A673 (cell line): ENCODE data around the gene GFRA3. TPM values are rescaled to one million over a fixed set of nuclear protein-coding genes. Genes with fewer than 3 reads are reported as not detected.
"Not testable (repeated sequence)": the region's sequence is repeated elsewhere in the genome, so short reads cannot be mapped to it uniquely, and the experiment has no call there.

Source experiments
- BruUV-seq: library from RNA; stranded (reverse); fragments of 400-500 nt; replicated peaks from 2 replicates; lab custom pipeline; 2021; lab: Mats Ljungman, UMichigan
- CTCF ChIA-PET: fragments of 300-600 bp; sonication (Branson Sonifier 250); formaldehyde crosslinking; loops from one replicate; lab custom pipeline; 2022; ENCODE audit warnings: antibody characterized with exemption; lab: Charles Lee
- POLR2A ChIA-PET: fragments of 300-600 bp; sonication (Branson Sonifier 250); formaldehyde crosslinking; loops from one replicate; lab custom pipeline; 2022; ENCODE audit warnings: antibody characterized with exemption; ENCODE audit not compliant: low non-redundant PET; lab: Charles Lee
- DNase-seq: peaks from one replicate; pipeline ENCODE4 v3.0.0-alpha.2; 2015; ENCODE audit warnings: low spot score
- H3K27ac ChIP-seq: fragments of 200-600 bp; sonication (generic); 2 replicates; pipeline ENCODE4 v1.5.1; 2016; ENCODE audit warnings: mixed run types, low read depth, mild to moderate bottlenecking, mixed read lengths, antibody characterized with exemption, low read length; ENCODE audit not compliant: poor library complexity, severe bottlenecking
- H3K27me3 ChIP-seq: fragments of 200-600 bp; sonication (generic); replicated peaks from 2 replicates; pipeline ENCODE4 v1.6.1; 2017; ENCODE audit warnings: mixed run types, low read depth, mild to moderate bottlenecking, mixed read lengths, antibody characterized with exemption, low read length; ENCODE audit not compliant: insufficient read depth, poor library complexity
- H3K36me3 ChIP-seq: fragments of 200-600 bp; sonication (generic); 2 replicates; pipeline ENCODE4 v1.6.1; 2016; ENCODE audit warnings: mixed run types, mild to moderate bottlenecking, mixed read lengths, antibody characterized with exemption, low read length; ENCODE audit not compliant: insufficient read depth, poor library complexity, severe bottlenecking
- H3K4me1 ChIP-seq: fragments of 200-600 bp; sonication (generic); 2 replicates; pipeline ENCODE4 v1.6.1; 2017; ENCODE audit warnings: mixed run types, mild to moderate bottlenecking, mixed read lengths, antibody characterized with exemption, low read length; ENCODE audit not compliant: insufficient read depth, poor library complexity, severe bottlenecking
- H3K4me3 ChIP-seq: fragments of 200-600 bp; sonication (generic); 2 replicates; pipeline ENCODE4 v1.5.1; 2016; ENCODE audit warnings: low read depth, mixed run types, mild to moderate bottlenecking, mixed read lengths, low read length; ENCODE audit not compliant: poor library complexity, severe bottlenecking
- H3K9me3 ChIP-seq: fragments of 200-600 bp; sonication (generic); 2 replicates; pipeline ENCODE4 v1.6.1; 2016; ENCODE audit warnings: mixed run types, low read depth, mild to moderate bottlenecking, mixed read lengths, antibody characterized with exemption, low read length; ENCODE audit not compliant: poor library complexity, severe bottlenecking
- EZH2 ChIP-seq: fragments of 200-600 bp; sonication (generic); IDR thresholded peaks from 2 replicates; pipeline ENCODE4 v1.6.1; 2017; ENCODE audit warnings: borderline replicate concordance, low read depth, mild to moderate bottlenecking, mixed read lengths, antibody characterized with exemption, low read length; ENCODE audit not compliant: poor library complexity, severe bottlenecking
- intact Hi-C: fragments of 100-400 bp; cut with micrococcal nuclease; formaldehyde crosslinking; loops from one replicate; pipeline ENCODE4 v1.10.0; 2022; ENCODE audit not compliant: unreplicated experiment
- total RNA-seq: library from RNA; stranded (reverse); gene quantifications from 2 replicates; pipeline ENCODE4 v1.2.3, GENCODE V29; 2021
- TF ChIP-seq, protein P1 (sequence below): fragments of 300-800, 200-600 bp; sonication (generic); conservative IDR thresholded peaks from 2 replicates; pipeline ENCODE4 v1.5.1; 2017; ENCODE audit warnings: low read depth, mild to moderate bottlenecking, antibody characterized with exemption, low read length, moderate library complexity, mixed read lengths

Gene GFRA3
- total RNA-seq, 1 experiment from 2014 or later, result 0.75 TPM

DNA sequence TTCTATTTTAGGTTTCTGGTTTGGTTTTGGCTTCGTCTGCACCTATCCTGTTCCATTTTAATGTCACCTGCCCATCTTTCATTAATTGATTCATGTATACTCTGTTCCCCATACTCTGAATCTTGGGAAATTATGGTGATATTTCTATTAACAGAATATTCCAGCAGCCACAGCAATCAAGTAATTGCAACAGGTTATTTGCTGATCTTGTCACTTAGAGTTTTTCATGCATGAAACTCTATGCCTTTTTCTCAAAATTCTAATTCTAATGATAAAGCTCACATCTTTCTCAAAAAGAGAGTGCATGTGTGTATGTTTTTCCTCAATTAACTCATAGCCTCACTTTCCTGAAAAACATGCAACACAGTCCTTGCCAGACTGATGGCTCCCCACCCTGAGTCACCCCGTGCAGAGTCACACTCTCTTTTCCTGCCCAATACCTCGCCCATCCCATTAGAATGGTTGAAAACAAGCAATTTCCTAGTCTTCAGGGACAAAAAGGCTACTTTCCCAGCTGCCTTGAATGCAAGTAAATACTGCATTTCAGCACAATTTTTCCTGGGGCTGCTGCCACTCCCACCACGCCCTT, 15.6 kb downstream of the GFRA3 start:
- H3K27me3 ChIP-seq, result no peaks in the 10 kb centered on the region
- no TSS peak for BruUV-seq
- TF ChIP-seq, protein P1, sequence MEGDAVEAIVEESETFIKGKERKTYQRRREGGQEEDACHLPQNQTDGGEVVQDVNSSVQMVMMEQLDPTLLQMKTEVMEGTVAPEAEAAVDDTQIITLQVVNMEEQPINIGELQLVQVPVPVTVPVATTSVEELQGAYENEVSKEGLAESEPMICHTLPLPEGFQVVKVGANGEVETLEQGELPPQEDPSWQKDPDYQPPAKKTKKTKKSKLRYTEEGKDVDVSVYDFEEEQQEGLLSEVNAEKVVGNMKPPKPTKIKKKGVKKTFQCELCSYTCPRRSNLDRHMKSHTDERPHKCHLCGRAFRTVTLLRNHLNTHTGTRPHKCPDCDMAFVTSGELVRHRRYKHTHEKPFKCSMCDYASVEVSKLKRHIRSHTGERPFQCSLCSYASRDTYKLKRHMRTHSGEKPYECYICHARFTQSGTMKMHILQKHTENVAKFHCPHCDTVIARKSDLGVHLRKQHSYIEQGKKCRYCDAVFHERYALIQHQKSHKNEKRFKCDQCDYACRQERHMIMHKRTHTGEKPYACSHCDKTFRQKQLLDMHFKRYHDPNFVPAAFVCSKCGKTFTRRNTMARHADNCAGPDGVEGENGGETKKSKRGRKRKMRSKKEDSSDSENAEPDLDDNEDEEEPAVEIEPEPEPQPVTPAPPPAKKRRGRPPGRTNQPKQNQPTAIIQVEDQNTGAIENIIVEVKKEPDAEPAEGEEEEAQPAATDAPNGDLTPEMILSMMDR, result no peak
- no peak for TF ChIP-seq EZH2
- no peak overlapping the region for H3K27ac ChIP-seq
- no peak for DNase-seq
- intact Hi-C loops, result no loop called here
- no peak overlapping the region for H3K4me3 ChIP-seq
- no peaks in the 10 kb centered on the region for H3K9me3 ChIP-seq
- ChIA-PET POLR2A (no interaction called here), CTCF (no interaction called here)
- H3K4me1 ChIP-seq, result no peaks in the 10 kb centered on the region
- no peaks in the 10 kb centered on the region for H3K36me3 ChIP-seq

DNA sequence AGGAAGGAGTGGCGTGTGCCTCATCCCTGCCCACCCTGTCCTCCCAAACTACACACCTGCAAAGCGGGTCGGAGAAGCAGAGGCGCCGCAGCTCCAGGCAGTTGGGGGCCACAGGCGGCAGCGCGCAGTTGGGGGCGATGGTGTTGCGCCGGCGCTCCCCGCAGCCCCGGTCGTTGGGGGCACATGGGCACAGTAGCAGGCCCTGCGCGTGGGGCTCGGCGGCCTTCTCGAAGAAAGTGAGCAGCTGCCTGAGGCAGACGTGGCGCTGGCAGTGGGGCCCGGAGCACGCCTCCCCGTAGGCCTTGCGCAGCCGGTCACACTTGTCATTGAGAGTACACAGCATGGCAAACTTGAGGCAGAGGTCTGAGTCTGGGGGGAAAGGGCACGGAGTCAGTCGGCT, 16.8 kb downstream of the GFRA3 start:
- POLR2A ChIA-PET, result no interaction called here

DNA sequence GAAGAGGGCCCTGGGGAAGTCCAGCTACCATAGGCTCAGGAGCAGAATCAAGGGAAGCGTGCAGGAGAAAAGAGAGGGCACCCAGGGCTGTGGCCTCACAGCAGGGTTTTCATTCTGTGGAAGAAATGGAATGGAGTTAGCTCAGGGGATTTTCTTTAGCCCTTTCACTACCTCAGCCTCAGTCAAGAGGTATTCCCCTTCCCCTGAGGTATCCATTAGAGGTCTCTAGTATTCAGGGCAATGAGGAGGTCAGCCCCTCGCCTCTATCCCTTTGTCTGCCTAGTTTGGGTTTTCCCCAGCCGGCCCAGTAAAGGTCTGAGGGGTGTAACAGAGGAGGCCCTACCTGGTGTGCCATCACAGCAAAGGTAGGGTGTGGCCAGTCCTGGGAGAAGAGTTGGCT, 21.5 kb downstream of the GFRA3 start:
- intact Hi-C loops, result no loop called here
- H3K36me3 ChIP-seq, result no peaks in the 10 kb centered on the region
- BruUV-seq, result no TSS peak
- H3K4me1 ChIP-seq, result no peaks in the 10 kb centered on the region
- H3K4me3 ChIP-seq, result no peak overlapping the region
- POLR2A ChIA-PET, result no interaction called here
- no peak for DNase-seq
- TF ChIP-seq, protein P1, result no peak
- no peak for TF ChIP-seq EZH2
- no peak overlapping the region for H3K27ac ChIP-seq
- H3K9me3 ChIP-seq, result no peaks in the 10 kb centered on the region
- CTCF ChIA-PET, result no interaction called here
- no peaks in the 10 kb centered on the region for H3K27me3 ChIP-seq

More for the DNA sequence above, 16.8 kb downstream of the GFRA3 start:
- no peak overlapping the region for H3K27ac ChIP-seq
- TF ChIP-seq, protein P1, result no peak
- H3K4me3 ChIP-seq, result no peak overlapping the region
- H3K36me3 ChIP-seq, result no peaks in the 10 kb centered on the region
- DNase-seq, result no peak
- CTCF ChIA-PET, result no interaction called here
- no peaks in the 10 kb centered on the region for H3K27me3 ChIP-seq
- intact Hi-C loops, result no loop called here
- H3K4me1 ChIP-seq, result no peaks in the 10 kb centered on the region
- no peaks in the 10 kb centered on the region for H3K9me3 ChIP-seq
- BruUV-seq, result no TSS peak

DNA sequence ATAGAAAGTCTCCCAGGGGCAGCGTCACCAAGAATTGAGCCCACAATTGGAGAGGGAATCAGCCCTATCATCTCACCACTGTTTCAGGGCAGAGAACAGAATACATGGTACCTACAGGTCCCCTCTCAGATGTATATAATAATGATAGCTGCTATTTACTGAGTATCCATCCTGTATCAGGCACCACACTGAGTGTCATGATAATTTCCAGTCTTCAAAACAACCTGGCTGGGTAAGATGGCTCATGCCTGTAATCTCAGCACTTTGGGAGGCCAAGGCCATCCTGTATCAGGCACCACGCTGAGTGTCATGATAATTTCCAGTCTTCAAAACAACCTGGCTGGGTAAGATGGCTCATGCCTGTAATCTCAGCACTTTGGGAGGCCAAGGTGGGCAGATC, 26.6 kb downstream of the GFRA3 start:
- DNase-seq, H3K4me1 ChIP-seq, CTCF ChIA-PET, H3K4me3 ChIP-seq, BruUV-seq, H3K9me3 ChIP-seq, H3K27me3 ChIP-seq, intact Hi-C loops, POLR2A ChIA-PET, H3K27ac ChIP-seq, H3K36me3 ChIP-seq: not testable (repeated sequence)
